ENCODE data around the gene TRHDE.

Gene TRHDE, protein sequence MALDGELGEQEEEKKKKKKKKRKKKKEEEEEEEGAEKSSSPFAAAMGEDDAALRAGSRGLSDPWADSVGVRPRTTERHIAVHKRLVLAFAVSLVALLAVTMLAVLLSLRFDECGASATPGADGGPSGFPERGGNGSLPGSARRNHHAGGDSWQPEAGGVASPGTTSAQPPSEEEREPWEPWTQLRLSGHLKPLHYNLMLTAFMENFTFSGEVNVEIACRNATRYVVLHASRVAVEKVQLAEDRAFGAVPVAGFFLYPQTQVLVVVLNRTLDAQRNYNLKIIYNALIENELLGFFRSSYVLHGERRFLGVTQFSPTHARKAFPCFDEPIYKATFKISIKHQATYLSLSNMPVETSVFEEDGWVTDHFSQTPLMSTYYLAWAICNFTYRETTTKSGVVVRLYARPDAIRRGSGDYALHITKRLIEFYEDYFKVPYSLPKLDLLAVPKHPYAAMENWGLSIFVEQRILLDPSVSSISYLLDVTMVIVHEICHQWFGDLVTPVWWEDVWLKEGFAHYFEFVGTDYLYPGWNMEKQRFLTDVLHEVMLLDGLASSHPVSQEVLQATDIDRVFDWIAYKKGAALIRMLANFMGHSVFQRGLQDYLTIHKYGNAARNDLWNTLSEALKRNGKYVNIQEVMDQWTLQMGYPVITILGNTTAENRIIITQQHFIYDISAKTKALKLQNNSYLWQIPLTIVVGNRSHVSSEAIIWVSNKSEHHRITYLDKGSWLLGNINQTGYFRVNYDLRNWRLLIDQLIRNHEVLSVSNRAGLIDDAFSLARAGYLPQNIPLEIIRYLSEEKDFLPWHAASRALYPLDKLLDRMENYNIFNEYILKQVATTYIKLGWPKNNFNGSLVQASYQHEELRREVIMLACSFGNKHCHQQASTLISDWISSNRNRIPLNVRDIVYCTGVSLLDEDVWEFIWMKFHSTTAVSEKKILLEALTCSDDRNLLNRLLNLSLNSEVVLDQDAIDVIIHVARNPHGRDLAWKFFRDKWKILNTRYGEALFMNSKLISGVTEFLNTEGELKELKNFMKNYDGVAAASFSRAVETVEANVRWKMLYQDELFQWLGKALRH

DNA sequence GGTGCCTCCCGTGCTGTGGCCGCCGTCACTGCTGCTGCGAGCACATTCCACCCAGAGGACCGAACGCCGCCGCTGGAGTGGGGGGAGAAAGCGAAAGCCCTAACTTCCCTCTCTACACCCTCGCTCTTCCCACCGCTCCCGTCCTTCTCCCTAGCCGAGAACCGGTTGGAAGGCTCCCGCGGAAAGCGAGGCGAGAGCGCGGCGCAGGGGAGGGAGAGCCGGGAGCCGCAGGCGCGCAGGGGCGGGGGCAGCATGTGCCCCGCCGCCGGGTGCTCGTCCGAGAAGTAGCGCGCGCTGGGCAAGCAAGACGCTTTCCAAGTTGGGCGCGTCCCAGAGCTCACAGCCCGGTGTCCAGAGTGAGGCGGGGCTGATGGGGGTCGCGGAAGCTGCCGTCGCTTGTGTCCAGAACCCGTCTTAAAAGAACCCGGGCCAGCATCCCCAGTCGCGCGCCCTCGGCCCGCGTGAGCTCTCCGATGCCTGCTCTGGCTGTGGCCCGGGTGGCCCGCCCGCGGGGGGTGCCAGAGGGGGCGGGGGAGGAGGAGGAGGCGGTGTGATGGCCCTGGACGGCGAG, at the start of gene TRHDE:
TSS of gene TRHDE (plus strand) at position 280 of the 571 bp plus-strand sequence. CDS start at position 554, 274 bp downstream.
- no peak for DNase-seq (ENCODE audit: low read depth in 1 of 2, low spot score in 1 of 2)

DNA sequence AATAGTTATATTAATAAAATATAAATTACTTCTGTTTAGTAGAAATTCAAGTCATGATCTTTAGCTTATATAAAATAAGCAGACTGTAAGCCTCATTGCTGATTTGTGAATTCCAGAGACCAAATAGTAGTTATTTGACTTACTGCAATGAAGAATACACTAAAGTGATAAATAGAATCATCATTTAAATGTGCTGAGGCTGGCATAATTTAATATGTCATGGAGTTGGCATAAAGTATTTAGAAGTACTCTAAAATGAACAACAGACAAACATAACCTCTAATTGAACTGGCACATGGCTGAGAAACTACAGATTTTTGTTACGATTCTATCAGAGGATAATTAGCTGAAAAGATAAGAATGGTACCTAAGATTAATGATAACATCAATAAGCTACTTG, 45.7 kb upstream of the TRHDE start:
- no peak for DNase-seq (ENCODE audit: low read depth in 1 of 2, low spot score in 1 of 2)

DNA sequence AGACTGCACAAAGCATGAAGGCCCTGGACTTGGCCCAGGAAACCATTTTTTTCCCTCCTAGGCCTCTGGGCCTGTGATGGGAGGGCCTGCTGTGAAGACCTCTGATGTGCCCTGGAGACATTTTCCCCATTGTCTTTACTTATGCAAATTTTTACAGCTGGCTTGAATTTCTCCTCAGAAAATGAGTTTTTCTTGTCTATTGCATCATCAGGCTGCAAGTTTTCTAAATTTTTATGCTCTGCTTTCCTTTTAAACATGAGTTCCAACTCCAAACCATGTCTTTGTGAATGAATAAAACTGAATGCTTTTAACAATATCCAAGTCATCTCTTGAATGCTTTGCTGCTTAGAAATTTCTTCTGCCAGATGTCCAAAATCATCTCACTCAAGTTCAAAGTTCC, 43.7 kb upstream of the TRHDE start:
- no peak for DNase-seq (ENCODE audit: low read depth in 1 of 2, low spot score in 1 of 2)

DNA sequence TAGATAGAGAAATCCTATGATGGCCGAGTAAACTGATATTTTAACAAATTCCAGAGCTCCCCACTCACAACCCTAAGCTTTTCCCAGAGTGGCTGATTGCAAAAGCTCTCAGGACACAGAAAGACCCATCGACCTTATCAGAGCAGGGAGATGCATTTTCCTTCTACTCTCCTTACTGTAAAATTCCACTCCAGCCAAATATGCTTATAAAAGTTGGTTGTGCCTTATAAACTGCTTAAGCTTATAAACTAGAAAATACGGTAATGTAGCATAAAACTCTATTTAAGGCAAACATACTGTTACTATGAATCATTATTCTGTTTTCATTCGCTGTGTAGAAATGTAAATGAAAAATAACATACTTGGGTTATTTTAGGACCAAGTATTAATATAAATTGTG, 41.6 kb upstream of the TRHDE start:
- no peak for DNase-seq (ENCODE audit: low read depth in 1 of 2, low spot score in 1 of 2)

DNA sequence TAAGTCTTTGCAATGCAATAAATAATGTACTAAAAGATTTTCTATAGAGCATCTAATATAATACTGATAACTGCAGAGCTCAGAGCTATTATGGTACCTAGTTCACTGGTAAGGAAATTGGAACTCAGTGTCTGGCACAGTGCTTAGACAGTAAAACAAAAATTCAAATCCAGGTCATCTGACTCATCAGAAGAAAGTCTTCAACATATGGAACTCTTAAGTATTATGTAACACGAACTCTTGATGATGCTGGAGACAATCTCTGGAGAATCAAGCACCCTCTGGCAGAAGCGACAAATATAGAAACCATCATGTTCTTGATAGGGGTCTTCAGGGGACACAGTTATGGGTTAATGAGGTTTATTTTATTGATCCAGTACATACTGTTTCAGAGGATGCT, 37.3 kb upstream of the TRHDE start:
- no peak for DNase-seq (ENCODE audit: low read depth in 1 of 2, low spot score in 1 of 2)

GRCh38 chr12:72236071-72236705, 36.0 kb upstream of the TRHDE start:
- DNase-seq (ENCODE audit: low read depth in 1 of 2, low spot score in 1 of 2): no peak

- DNase-seq (ENCODE audit: low read depth in 1 of 2, low spot score in 1 of 2): no peak
Measured at GRCh38 chr12:72241552-72241951, 30.6 kb upstream of the TRHDE start.

GRCh38 chr12:72242946-72243345, 29.2 kb upstream of the TRHDE start:
- no peak for DNase-seq (ENCODE audit: low read depth in 1 of 2, low spot score in 1 of 2)

DNA sequence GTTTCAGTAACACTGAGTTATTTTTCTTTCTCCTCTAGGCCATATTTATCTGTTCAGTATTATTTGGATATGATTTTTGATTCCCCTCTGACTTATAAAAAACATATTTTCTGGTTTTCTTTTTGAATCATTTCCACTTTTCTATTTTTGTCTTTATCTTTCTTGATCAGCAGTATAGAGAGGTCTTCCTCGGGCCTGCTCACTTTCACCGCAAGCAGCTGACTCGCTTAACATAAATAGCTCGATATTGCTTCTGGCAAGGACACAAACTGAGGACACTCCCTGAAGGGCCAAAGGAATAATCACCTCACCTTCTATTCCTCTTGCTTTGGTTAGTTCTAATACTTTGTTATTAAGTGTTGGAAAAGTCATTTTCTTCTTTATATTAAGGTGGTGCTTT, 25.8 kb upstream of the TRHDE start:
- no peak for DNase-seq (ENCODE audit: low read depth in 1 of 2, low spot score in 1 of 2)

DNA sequence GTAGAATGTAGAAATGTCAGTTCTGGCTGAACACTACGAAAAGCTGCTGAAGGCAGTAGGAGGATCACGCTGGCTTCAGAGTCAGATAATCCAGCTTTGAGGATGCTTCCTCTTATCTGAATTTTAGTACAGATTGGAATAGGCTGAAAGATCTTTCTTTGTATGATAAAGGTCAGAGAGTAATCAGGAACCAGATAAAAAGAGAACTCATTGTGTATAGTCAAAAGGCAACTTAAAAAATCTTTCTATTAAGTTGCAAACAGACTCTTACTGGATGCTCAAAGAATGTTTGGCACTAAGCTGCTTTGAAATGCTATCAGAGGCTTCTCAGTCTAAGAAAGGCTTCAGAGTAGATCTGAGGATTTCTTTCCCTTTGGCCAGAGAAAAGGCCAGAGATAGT, 21.8 kb upstream of the TRHDE start:
- DNase-seq (ENCODE audit: low read depth in 1 of 2, low spot score in 1 of 2): no peak

GRCh38 chr12:72256725-72257124, 15.4 kb upstream of the TRHDE start:
- no peak for DNase-seq (ENCODE audit: low read depth in 1 of 2, low spot score in 1 of 2)

DNA sequence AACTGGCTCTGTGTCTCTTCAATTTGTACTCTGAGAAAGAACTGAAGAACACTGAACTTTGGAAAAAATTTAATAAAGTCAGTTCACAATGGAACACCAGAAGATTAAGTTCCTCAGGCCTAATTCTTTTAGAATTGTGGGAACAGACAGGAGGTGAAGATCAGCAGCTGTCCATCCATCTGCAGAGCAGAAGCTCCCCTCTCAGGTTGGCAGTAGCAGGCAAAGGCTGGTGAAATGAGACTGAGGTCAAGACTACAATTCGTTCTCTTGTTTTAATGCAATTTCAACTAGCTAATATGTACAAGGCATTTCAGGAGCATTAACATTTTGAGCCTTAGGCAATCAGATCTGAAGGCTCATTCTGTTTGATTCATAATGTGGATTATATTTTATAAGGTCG, 10.3 kb upstream of the TRHDE start:
- no peak for DNase-seq (ENCODE audit: low read depth in 1 of 2, low spot score in 1 of 2)

- DNase-seq (ENCODE audit: low read depth in 1 of 2, low spot score in 1 of 2): no peak
Measured at GRCh38 chr12:72264548-72265175, 7.5 kb upstream of the TRHDE start.

- no peak for DNase-seq (ENCODE audit: low read depth in 1 of 2, low spot score in 1 of 2)
Measured at GRCh38 chr12:72267974-72268373, 4.2 kb upstream of the TRHDE start.

DNA sequence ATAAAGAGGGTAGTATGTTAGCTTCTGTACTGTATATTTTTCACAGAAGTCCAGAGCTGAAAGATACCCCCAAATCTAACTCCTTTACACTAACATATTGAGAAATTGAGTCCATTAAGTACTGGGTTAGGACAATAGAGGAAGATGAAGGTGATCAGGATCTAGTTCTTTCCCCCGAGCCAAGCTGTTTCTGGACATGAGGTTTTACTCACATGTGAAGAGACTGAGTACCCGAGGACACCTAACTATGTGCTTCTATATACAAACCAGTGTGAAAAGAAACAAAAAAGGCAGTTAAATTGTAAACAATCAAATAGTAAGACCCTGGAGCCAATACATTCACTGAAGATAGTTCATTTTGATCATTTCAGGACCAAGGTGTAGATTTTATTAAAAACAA, 3.8 kb upstream of the TRHDE start:
- DNase-seq (ENCODE audit: low read depth in 1 of 2, low spot score in 1 of 2): no peak

GRCh38 chr12:72269491-72269890, 2.7 kb upstream of the TRHDE start:
- DNase-seq (ENCODE audit: low read depth in 1 of 2, low spot score in 1 of 2): no peak

DNA sequence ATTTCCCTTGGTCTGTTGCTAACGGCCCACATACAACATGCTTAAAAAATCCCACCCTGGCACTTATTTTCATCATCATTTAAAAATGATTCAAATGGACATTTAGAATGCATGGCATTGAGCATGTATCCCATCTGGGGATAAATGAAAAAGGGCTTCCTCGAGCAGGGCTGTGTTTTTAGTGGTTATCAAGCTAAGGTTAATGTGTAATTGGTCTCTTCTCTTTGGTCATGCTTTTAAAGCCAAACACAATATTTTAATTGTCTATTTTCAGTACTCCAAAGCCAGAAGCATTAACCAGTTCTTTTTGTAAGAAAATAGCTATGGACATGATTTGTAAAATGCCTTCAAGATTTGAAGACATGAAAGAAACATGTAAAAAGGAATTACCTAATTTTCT, 1.9 kb upstream of the TRHDE start:
- DNase-seq (ENCODE audit: low read depth in 1 of 2, low spot score in 1 of 2): no peak

GRCh38 chr12:72270961-72271360, 1.2 kb upstream of the TRHDE start:
- DNase-seq (ENCODE audit: low read depth in 1 of 2, low spot score in 1 of 2): no peak

GRCh38 chr12:72271451-72272090, 599 bp upstream of the TRHDE start:
- DNase-seq (ENCODE audit: low read depth in 1 of 2, low spot score in 1 of 2): no peak
